Sigmoid colon (tissue), 4 donors: ENCODE data around the gene PTPRD.

Source experiments
- CTCF ChIP-seq, 4 experiments: fragments of 450-650 bp in 3 of 4; fragments of 200-600 bp in 1 of 4; IDR thresholded peaks; one replicate each; pipeline ENCODE4 v1.5.1; 2016 to 2019; ENCODE audit warnings: antibody characterized with exemption in 4 of 4, mild to moderate bottlenecking in 3 of 4, moderate library complexity in 2 of 4
- EP300 ChIP-seq, 4 donors: sonication (generic); formaldehyde crosslinking; IDR thresholded peaks; one replicate each; pipeline ENCODE4 v1.6.1; 2017; ENCODE audit warnings: antibody characterized with exemption in 4 of 4
- POLR2A ChIP-seq, 2 donors: fragments of 450-650 bp; IDR thresholded peaks; one replicate each; pipeline ENCODE4 v1.6.1; 2016; ENCODE audit warnings: antibody characterized with exemption in 2 of 2, mild to moderate bottlenecking in 2 of 2, moderate library complexity in 2 of 2
- POLR2AphosphoS5 ChIP-seq, 4 donors: sonication (generic); formaldehyde crosslinking; IDR thresholded peaks; one replicate each; pipeline ENCODE4 v1.6.1; 2017; ENCODE audit warnings: antibody characterized with exemption in 4 of 4

- TF ChIP-seq CTCF (IDR thresholded peaks at IDR 0.05): no peak
- no peak for TF ChIP-seq POLR2A (IDR thresholded peaks at IDR 0.05)
- no peak for TF ChIP-seq EP300 (IDR thresholded peaks at IDR 0.05)
- TF ChIP-seq POLR2AphosphoS5 (IDR thresholded peaks at IDR 0.05): no peak
Observed at GRCh38 chr9:10080012-10080411, 532.8 kb downstream of the PTPRD start.
